ENCODE measurements around the gene CDHR3.
"Not testable (repeated sequence)": the region's sequence is repeated elsewhere in the genome, so short reads cannot be mapped to it uniquely, and the experiment has no call there.

CDHR3 gene

DNA sequence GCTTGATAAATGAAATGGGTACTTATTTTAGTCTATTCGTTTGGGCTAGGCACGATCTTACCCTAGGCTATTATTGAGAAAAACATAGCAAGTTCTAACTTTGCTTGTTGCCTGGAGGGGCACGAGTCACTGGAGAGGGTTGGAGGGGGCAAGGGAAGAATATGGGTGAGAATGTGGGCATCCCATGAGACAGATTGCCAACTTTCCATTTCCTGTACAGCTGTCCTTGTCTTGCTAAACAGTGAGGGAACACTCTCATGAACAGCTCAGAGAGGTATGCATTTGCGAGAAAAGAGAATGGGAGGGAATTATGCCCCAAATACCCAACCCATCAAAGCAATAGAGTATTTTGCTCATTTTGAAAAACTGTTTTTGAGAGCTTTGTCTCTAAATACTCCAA is 9.2 kb downstream of the CDHR3 start:
- DNase-seq, result no peak

- no peak for DNase-seq
These were observed 11.4 kb downstream of the CDHR3 start for GRCh38 chr7:105974471-105974870.

GRCh38 chr7:105975770-105976417 is 12.8 kb downstream of the CDHR3 start:
- peak; percentile 83 for DNase-seq

GRCh38 chr7:105976868-105977267 is 13.8 kb downstream of the CDHR3 start:
- no peak for DNase-seq

GRCh38 chr7:105978035-105978434 is 15.0 kb downstream of the CDHR3 start:
- no peak for DNase-seq

GRCh38 chr7:105978974-105979373 is 15.9 kb downstream of the CDHR3 start:
- no peak for DNase-seq

DNA sequence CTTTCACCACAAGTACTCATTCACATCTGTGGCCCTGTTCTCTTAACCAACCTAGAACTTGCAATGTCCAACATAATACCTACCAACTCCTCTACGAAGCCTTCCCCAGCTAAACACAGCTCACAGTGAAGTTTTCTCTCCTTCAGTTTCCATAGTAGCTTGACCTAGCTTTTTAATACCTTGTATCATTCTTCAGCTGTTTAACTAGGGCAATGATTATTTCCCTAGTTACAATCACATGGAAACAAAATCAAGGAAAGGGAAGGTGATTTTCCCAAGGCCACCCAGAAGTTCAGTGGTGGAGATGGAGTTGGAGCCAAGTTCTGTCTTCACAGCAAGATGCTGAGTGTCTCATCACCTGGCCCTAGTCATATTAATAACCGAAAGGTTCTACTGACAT is 16.3 kb downstream of the CDHR3 start:
- DNase-seq, result no peak

GRCh38 chr7:105980645-105981396 is 17.8 kb downstream of the CDHR3 start:
- no peak for DNase-seq

GRCh38 chr7:105982388-105982787 is 19.3 kb downstream of the CDHR3 start:
- no peak for DNase-seq

DNA sequence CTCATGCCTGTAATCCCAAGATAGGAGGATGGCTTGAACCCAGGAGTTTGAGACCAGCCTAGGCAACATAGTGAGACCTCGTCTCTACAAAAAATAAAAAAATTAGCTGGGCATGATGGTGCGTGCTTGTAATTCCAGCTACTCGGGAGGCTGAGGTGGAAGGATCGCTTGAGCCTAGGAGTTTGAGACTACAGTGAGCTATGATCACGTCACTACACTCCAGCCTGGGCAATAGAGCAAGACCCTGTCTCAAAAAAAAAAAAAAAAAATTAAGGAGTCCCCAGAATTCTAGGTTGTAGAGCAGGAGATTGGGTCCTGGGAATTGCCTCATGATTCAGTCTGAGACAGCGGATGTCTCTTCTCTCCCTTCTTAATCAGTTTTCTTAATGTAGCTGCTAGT is 21.7 kb downstream of the CDHR3 start:
- DNase-seq, result not testable (repeated sequence)

- no peak for DNase-seq
These were observed 22.2 kb downstream of the CDHR3 start for GRCh38 chr7:105985229-105985628.

- no peak for DNase-seq
These were observed 22.7 kb downstream of the CDHR3 start for GRCh38 chr7:105985672-105986215.

DNA sequence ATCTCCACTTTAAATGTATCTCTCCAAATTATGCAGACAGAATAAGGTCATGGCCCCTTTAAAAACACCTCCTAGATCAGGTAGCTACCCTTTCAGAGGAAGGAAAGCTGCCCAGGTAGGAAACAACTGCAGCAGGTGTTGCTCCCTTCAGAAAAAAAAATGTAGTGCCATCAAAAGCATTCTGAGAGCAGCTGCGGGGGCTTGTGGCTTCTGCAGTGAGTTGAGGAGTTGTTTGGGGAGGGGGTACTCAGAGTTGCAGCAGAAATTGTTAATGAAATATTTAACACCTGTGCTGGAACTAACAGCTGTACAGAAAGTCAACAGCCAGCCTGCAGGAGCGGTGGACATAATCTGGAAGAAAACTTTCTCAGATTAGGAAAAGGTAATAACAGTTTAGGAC is 24.0 kb downstream of the CDHR3 start:
- DNase-seq, result no peak

- no peak for DNase-seq
These were observed 25.2 kb downstream of the CDHR3 start for GRCh38 chr7:105988276-105988675.

DNA sequence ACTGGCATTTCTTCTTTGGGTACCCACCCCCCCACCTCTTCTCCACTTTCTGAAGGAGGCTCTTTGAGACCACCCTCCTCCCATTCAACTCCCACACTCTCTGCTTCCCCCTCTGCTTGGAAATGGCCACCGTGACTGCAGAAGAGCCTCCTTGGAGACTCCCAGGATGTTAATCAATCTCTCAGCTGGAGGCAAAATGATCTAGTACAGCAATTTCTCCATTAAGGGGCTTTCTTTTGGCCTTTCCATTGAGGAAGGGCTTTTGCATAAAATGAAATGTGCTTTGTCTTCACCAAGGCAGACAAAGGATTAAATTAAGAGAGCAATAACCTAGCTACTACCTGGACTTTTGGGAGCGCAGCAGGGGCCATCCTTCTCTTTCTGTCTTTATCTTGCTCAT is 26.1 kb downstream of the CDHR3 start:
- DNase-seq, result no peak

GRCh38 chr7:105989686-105990085 is 26.6 kb downstream of the CDHR3 start:
- DNase-seq, result no peak

DNA sequence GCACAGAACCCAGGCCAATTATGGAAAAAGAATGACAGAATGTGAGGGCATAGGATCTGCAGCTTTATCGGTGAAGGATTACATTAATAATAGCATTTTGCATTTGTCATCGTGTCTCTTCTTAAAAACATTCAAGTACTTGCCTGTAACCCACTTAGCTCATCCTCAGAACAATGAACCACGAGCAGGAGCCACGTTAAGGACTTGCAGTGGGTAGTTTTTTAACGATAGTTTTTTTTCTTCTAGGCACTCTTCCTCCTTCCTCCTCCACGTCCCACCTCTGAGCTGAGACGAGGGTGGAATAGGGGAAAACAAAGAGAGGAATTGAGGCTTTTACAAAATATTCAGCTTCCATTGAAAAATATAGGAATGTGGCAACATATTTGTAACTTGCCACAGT is 27.1 kb downstream of the CDHR3 start:
- DNase-seq, result no peak

- DNase-seq, result no peak
These were observed 27.8 kb downstream of the CDHR3 start for GRCh38 chr7:105990727-105991453.

DNA sequence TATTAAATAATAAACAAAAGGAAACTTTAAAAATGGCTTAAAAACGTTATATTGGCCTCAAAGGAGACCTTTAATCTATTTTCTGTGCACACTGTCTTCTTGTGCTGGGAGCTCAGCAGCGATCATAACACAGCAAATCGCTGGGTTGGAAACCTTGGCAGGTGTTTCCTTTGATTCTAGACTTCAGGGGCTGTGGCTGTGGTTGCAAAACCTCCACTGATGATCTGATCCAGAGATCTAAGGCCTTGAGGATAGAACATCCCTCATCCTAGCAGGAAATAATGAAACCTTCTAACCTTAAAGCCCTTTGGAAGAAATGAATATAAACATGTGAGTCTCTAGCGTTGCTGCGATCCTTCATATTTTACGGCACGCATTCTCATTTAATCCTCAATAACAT is 29.8 kb downstream of the CDHR3 start:
- DNase-seq, result no peak

- no peak for DNase-seq
These were observed 34.0 kb downstream of the CDHR3 start for GRCh38 chr7:105996860-105997737.

- DNase-seq, result no peak
These were observed 36.2 kb downstream of the CDHR3 start for GRCh38 chr7:105999256-105999655.

- DNase-seq, result no peak
These were observed 38.1 kb downstream of the CDHR3 start for GRCh38 chr7:106001196-106001595.

- no peak for DNase-seq
These were observed 38.8 kb downstream of the CDHR3 start for GRCh38 chr7:106001886-106002285.

All from islet precursor cell (in vitro differentiated cells).